ENCODE measurements around the gene DENND6B.

GRCh38 chr22:50361222-50361621, 34.4 kb upstream of the DENND6B start:
- no peak for TF ChIP-seq PATZ1 (CRISPR knock-in tag; IDR thresholded peaks at IDR 0.05; ENCODE audit: borderline replicate concordance)
- TF ChIP-seq ZNF565 (CRISPR knock-in tag; conservative IDR thresholded peaks at IDR 0.05; ENCODE audit: low read depth) = no peak
- TF ChIP-seq ARNTL (CRISPR knock-in tag; IDR thresholded peaks at IDR 0.05; ENCODE audit: borderline replicate concordance, low read depth) = no peak
- TF ChIP-seq, protein P1, sequence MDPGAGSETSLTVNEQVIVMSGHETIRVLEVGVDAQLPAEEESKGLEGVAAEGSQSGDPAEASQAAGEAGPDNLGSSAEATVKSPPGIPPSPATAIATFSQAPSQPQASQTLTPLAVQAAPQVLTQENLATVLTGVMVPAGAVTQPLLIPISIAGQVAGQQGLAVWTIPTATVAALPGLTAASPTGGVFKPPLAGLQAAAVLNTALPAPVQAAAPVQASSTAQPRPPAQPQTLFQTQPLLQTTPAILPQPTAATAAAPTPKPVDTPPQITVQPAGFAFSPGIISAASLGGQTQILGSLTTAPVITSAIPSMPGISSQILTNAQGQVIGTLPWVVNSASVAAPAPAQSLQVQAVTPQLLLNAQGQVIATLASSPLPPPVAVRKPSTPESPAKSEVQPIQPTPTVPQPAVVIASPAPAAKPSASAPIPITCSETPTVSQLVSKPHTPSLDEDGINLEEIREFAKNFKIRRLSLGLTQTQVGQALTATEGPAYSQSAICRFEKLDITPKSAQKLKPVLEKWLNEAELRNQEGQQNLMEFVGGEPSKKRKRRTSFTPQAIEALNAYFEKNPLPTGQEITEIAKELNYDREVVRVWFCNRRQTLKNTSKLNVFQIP (CRISPR knock-in tag; IDR thresholded peaks at IDR 0.05; ENCODE audit: borderline replicate concordance, low read depth) = no peak
- TF ChIP-seq ZNF8 (CRISPR knock-in tag; IDR thresholded peaks at IDR 0.05) = no peak
- no peak for TF ChIP-seq ZFP30 (CRISPR knock-in tag; IDR thresholded peaks at IDR 0.05)
- TF ChIP-seq ZNF70 (CRISPR knock-in tag; IDR thresholded peaks at IDR 0.05) = no peak
- no peak for TF ChIP-seq PPARA (CRISPR knock-in tag; IDR thresholded peaks at IDR 0.05; ENCODE audit: borderline replicate concordance)
- TF ChIP-seq TSHZ2 (CRISPR knock-in tag; IDR thresholded peaks at IDR 0.05) = no peak
- TF ChIP-seq ZFP3 (CRISPR knock-in tag; IDR thresholded peaks at IDR 0.05) = no peak
- TF ChIP-seq TOX (CRISPR knock-in tag; IDR thresholded peaks at IDR 0.05; ENCODE audit: borderline replicate concordance) = no peak
- no peak for TF ChIP-seq RARB (CRISPR knock-in tag; IDR thresholded peaks at IDR 0.05)
- no peak for TF ChIP-seq BACH2 (CRISPR knock-in tag; IDR thresholded peaks at IDR 0.05; ENCODE audit: borderline replicate concordance)
- TF ChIP-seq CSRNP3 (CRISPR knock-in tag; IDR thresholded peaks at IDR 0.05) = no peak
